Measurements from ENCODE around the gene FBP1. TPM values are rescaled to one million over a fixed set of nuclear protein-coding genes. Genes with fewer than 3 reads are reported as not detected.

FBP1 gene
- total and polyA plus RNA-seq, 2 donors, result 13.6 to 48.6 TPM

DNA sequence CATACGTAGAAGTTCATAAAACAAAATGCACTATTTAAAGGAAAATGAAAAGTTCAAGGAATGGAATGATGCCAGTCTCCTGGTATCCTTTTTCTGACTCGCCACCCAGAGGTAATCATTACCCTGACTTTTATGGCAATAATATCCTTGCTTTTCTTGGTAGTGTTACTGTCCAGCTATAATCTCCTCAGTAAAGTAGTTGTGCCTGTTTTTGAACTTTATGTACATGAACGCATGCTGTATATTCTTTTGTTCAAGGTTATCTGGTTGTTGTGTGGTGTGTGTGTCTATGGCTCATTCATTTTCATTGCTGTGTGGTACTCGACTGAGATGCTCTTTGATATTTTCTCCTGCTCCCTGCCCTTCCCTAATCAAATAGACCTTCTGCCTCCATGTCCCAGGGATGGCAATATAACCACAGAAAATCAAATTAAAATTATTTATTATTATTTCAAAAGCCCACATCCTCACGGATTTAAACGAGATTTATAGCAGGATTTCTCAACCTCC, 29.2 kb upstream of the FBP1 start:
- no peak for DNase-seq (ENCODE audit: extremely low spot score)
- 40% methylated on average over 6 of the region's 6 CpGs for WGBS
- no peaks in the 10 kb centered on the region for H3K4me1 ChIP-seq (ENCODE audit: insufficient read depth)
- no peaks in the 10 kb centered on the region for H3K36me3 ChIP-seq (ENCODE audit: insufficient read depth)
- no peak overlapping the region for H3K4me3 ChIP-seq (ENCODE audit: low read depth, low read length)
- no peak overlapping the region for H3K27ac ChIP-seq (ENCODE audit: low read depth)

DNA sequence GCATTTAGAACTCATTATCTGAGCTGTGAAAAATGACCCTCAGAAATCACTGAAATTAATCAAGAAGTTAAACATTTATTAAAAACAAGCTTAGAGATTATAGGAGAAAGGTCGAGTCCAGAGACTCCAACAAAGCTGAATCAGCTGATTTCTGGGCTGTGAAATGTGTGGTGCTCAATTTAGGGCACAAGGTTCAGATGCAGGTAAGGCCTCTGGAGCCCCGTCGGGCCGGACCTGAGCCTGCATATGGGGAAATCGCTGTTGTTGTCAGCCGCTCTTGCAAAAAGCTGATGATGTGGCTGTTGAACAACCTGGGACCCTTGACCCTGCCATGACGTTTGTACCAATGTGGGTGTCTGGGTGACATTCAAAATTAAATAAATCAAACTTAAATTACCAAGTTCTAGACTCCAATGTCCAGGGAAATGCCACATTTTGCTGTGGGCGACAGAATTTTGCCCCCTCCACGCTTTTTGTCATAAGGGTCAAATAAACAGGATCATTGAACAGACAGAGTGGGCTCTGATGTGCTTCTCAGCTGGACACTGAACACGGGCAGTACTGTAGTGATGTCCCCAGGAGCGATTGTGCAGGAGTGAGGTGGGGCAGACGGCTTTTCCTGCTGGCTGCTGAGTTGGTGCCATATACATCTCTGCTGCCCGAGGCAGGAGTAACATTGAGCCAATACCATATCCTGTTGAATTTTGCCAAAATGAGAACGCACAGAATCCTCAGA, 27.2 kb upstream of the FBP1 start:
- H3K4me1 ChIP-seq (ENCODE audit: insufficient read depth), result no peaks in the 10 kb centered on the region
- H3K27ac ChIP-seq (ENCODE audit: low read depth), result no peak overlapping the region
- no peak for DNase-seq (ENCODE audit: extremely low spot score)
- no peaks in the 10 kb centered on the region for H3K36me3 ChIP-seq (ENCODE audit: insufficient read depth)
- H3K4me3 ChIP-seq (ENCODE audit: low read depth, low read length), result no peak overlapping the region
- 86% methylated on average over 14 of the region's 14 CpGs for WGBS

DNA sequence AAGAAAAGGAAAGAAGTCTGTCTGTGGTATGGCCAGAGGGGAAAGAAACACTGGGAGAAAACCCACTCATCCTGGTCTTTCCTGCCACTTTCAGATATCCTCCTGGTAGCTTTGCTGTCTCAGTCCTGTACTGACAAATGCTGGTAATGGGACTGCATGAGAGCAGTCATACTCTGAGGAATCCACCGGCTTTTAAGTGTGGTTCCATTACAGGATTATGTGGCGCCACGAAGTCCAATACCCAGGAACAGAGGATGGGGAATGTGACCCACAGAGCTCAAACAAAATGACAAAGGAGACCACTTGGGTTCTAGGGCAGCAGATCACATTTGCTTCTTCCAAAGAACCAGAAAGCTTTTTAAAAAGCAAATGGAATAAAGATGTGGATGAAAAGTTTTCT, 26.3 kb upstream of the FBP1 start:
- DNase-seq (ENCODE audit: extremely low spot score), result no peak
- Histone ChIP-seq H3K4me3 (ENCODE audit: low read depth, low read length) (no peak overlapping the region), H3K27ac (ENCODE audit: low read depth) (no peak overlapping the region), H3K36me3 (ENCODE audit: insufficient read depth) (no peaks in the 10 kb centered on the region), H3K4me1 (ENCODE audit: insufficient read depth) (no peaks in the 10 kb centered on the region)
- WGBS, result 76% methylated on average over 3 of the region's 3 CpGs

DNA sequence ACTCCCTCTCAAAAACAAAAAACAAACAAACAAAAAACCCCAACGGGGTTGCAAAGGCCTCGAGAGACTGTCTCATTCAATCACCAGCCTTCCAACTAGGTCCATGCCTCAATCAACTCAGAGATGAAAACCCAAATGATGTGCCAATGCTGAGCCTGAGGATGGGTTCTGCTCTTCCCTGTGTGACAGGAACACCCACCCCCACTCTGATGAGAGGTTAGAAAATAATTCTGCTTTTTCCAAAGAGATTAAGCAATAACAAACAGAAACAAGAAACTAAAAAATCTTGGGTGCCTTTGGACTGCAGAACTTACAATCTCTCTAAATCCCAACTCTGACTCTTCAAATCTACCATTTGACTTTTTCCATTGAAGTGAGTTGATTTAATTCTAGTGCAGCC, 25.5 kb upstream of the FBP1 start:
- Histone ChIP-seq H3K4me1 (ENCODE audit: insufficient read depth) (no peaks in the 10 kb centered on the region), H3K36me3 (ENCODE audit: insufficient read depth) (no peaks in the 10 kb centered on the region), H3K27ac (ENCODE audit: low read depth) (no peak overlapping the region), H3K4me3 (ENCODE audit: low read depth, low read length) (no peak overlapping the region)
- 85% methylated on average over 2 of the region's 2 CpGs for WGBS
- no peak for DNase-seq (ENCODE audit: extremely low spot score)

DNA sequence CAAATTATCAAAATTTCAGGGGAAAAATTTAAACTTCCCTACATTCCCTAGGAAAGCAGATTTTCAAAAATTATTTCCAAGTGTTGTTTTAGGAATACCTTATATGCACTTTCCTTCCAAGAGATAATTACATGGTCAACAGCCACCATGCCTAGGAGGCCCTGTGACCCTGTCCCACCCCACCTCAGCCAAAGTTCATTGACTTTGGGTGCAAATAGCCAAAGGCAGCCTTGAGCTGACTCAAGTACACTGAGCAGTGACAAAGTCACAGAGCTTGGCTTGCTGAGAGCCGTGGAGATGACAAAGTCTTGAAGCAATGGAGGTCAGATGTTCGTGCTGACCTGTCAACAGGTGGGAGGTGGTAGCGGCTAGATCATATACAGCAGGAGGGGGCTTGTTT, 24.3 kb upstream of the FBP1 start:
- Histone ChIP-seq H3K36me3 (ENCODE audit: insufficient read depth) (no peaks in the 10 kb centered on the region), H3K27ac (ENCODE audit: low read depth) (no peak overlapping the region), H3K4me1 (ENCODE audit: insufficient read depth) (no peaks in the 10 kb centered on the region), H3K4me3 (ENCODE audit: low read depth, low read length) (no peak overlapping the region)
- no peak for DNase-seq (ENCODE audit: extremely low spot score)
- 94% methylated on average over 3 of the region's 3 CpGs for WGBS

DNA sequence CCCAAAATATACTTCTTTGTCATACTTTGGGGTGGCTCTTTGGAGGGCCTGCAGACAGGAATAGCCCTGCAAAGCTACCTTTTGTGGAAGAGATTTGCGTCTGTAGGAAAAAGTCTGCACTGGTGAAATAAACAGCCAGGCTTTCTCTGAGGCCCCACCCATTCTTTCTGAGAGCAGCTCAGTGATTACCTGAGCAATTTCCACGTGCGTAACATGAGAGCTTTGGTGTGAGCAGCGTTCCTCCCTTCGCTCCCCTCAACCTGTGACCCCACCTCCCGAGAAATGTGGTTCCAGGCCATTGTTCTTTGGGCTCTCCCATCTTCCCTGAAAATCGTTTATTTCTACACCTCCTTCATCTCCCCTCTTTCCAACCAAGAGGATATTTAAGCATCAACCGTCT, 23.8 kb upstream of the FBP1 start:
- no peaks in the 10 kb centered on the region for H3K4me1 ChIP-seq (ENCODE audit: insufficient read depth)
- H3K27ac ChIP-seq (ENCODE audit: low read depth), result no peak overlapping the region
- 79% methylated on average over 8 of the region's 8 CpGs for WGBS
- no peak overlapping the region for H3K4me3 ChIP-seq (ENCODE audit: low read depth, low read length)
- no peaks in the 10 kb centered on the region for H3K36me3 ChIP-seq (ENCODE audit: insufficient read depth)
- DNase-seq (ENCODE audit: extremely low spot score), result no peak

DNA sequence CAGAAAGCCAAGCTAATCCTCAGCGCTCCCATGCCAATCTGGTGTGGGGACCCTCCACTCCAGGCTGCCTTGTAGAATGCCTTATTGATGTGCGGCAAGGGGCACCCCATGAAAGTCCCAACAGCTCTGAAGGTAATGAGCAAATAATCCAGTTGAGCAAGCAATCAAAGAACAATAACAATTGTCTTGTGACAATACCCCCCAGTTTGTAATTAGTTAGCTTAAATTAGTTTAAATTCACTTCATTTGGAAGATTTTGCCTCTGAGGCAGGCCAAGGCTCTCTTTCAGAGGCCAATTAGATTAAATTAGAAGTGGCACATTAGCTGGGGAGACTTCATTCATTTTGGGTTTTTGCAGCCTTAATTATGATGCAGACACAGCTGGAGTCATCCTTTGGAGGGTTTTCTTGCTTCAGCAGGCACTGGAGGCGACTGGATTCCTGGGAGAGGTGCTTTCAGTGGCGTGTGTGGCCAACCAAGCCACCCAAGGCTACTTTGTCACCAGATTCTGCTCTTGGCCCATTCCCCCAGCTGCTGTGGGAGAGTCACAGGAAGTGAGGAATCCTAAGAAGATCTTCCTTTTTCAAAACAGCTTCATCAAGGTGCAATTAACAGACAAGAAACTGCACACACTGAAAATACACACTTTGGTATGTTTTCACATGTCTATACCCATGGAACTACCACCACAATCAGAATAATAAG, 17.9 kb upstream of the FBP1 start:
- Histone ChIP-seq H3K4me3 (ENCODE audit: low read depth, low read length) (no peak overlapping the region), H3K4me1 (ENCODE audit: insufficient read depth) (no peaks in the 10 kb centered on the region), H3K36me3 (ENCODE audit: insufficient read depth) (no peaks in the 10 kb centered on the region), H3K27ac (ENCODE audit: low read depth) (no peak overlapping the region)
- WGBS, result 84% methylated on average over 4 of the region's 4 CpGs
- no peak for DNase-seq (ENCODE audit: extremely low spot score)

DNA sequence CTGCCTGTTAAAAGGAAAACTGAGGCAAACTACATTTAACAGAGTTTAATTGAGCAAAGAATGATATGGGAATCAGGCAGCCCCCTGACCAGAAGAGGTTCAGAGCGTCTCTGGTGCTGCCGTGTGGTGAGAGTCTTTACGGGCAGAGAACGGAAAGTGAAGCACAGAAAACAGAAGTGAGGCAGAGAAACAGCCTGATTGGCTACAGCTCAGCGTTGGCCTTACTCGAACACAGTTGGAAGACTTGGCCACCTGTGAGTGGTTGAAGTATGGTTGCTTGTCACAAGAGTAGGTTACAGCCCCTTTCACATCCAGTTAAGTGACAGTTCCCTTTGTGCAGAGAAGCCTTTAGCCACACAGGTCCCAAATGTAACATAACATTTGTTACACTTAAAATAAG, 16.9 kb upstream of the FBP1 start:
- H3K27ac ChIP-seq (ENCODE audit: low read depth), result no peak overlapping the region
- no peaks in the 10 kb centered on the region for H3K4me1 ChIP-seq (ENCODE audit: insufficient read depth)
- H3K36me3 ChIP-seq (ENCODE audit: insufficient read depth), result no peaks in the 10 kb centered on the region
- DNase-seq (ENCODE audit: extremely low spot score), result no peak
- 17% methylated on average over 6 of the region's 6 CpGs for WGBS
- no peak overlapping the region for H3K4me3 ChIP-seq (ENCODE audit: low read depth, low read length)

DNA sequence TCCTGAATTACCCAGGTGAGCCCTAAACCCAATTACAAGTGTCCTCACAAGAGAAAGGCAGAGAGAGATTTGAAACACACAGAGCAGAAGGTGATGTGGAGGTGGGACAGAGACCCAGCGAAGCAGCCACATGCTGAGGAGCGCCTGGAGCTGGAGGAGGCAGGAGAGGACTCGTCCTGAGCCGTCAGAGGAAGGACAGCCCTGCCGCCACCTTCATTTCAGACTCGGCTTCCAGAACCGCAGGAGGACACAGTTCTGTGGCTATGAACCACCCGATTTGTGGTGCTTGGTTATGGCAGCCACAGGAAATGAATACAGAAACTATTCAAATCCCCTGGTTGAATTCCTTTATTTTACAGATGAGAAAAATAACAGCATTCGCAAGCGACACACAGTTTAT, 16.4 kb upstream of the FBP1 start:
- no peak for DNase-seq (ENCODE audit: extremely low spot score)
- Histone ChIP-seq H3K4me1 (ENCODE audit: insufficient read depth) (no peaks in the 10 kb centered on the region), H3K27ac (ENCODE audit: low read depth) (no peak overlapping the region), H3K36me3 (ENCODE audit: insufficient read depth) (no peaks in the 10 kb centered on the region), H3K4me3 (ENCODE audit: low read depth, low read length) (no peak overlapping the region)
- 66% methylated on average over 10 of the region's 10 CpGs for WGBS

DNA sequence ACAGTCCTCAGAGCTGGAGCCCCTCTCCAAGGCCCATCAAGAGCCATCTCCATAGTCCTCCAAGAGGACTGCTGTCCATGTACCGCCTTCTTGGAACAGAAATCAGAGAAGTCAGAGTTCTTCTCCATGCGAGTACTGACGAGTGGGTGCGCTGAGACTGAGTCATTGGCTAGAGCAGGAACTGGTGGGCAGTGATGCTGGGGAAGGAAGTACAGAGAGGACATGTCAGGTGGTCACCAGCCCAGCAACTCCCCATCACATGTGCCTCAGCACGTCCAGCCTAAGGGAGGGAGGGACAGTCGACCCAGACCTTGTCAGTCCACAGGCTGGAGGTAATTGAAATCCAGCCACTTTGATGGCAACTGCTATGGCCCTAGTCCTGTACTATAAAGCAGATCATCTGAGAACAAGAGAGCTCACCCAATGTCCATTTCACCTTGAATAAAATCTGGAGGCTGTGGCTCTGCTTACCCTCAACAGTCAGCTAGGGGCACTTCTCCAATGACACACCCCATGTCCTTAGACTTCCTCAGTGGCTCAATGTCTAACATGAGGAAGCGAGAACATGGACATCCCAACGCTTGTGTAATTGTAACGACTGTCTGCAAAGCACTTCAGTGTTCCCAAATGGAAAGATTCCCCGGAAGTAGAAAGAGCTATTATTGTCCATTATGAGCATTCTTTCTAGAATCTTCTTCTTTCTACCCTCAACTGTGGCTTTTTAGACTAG, 15.0 kb upstream of the FBP1 start:
- Histone ChIP-seq H3K36me3 (ENCODE audit: insufficient read depth) (no peaks in the 10 kb centered on the region), H3K4me1 (ENCODE audit: insufficient read depth) (no peaks in the 10 kb centered on the region), H3K4me3 (ENCODE audit: low read depth, low read length) (no peak overlapping the region), H3K27ac (ENCODE audit: low read depth) (no peak overlapping the region)
- 80% methylated on average over 10 of the region's 10 CpGs for WGBS
- no peak for DNase-seq (ENCODE audit: extremely low spot score)

DNA sequence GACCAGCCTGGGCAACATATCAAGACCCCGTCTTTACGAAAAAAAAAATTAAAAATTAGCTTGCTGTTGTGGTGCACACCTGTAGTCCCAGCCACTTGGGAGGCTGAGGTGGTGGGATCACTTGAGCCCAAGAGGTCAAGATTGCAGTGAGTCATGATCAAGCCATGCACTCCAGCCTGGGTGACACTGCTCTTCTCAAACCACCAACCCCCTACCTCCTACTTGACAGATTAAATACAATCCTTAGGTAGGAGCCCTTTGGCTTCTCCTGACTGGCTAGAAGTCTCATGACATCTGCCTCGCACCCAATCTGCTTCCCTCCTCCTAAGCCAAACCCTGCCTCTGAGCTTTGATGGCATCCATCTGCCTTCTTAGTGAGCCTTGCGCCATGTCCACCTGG, 11.6 kb upstream of the FBP1 start:
- Histone ChIP-seq H3K4me3 (ENCODE audit: low read depth, low read length) (no peak overlapping the region), H3K4me1 (ENCODE audit: insufficient read depth) (no peaks in the 10 kb centered on the region), H3K27ac (ENCODE audit: low read depth) (no peak overlapping the region), H3K36me3 (ENCODE audit: insufficient read depth) (no peaks in the 10 kb centered on the region)
- no peak for DNase-seq (ENCODE audit: extremely low spot score)
- 98% methylated on average over 4 of the region's 4 CpGs for WGBS

DNA sequence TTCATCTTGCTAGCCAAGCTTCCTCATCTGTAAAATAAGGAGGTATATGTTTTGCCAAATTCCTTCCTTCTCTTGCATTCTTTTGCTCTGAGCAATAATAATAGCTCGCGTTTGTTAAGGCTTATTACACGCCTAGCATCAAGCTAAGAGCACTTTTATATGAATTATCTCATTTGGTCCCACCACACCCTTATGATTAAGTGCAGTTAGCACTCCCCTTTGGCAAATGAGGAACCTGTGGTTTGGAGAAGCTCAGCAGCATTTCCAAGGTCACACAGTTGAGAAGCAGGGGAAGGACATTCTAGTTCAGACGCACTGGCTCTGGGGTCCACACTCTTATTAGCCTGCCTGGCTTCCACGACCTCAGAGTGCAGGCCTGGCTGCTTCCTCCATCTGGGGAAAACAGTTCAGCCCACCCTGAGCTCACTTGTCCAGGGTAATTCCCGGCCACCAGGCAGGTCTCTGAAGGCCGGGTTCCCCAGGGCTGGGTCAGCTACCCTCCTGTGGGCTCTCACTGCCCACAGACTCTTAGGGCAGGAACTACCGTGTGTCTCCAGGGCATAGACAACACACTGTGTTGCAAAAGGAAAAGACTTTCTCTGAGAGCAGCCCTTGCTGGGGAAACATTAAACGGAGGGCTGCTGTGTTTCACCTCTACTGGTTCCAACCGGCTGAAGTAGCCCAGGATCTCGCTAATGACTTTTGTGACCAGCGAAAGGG, 9.9 kb upstream of the FBP1 start:
- no peaks in the 10 kb centered on the region for H3K36me3 ChIP-seq (ENCODE audit: insufficient read depth)
- H3K4me3 ChIP-seq (ENCODE audit: low read depth, low read length), result no peak overlapping the region
- no peaks in the 10 kb centered on the region for H3K4me1 ChIP-seq (ENCODE audit: insufficient read depth)
- DNase-seq (ENCODE audit: extremely low spot score), result no peak
- 68% methylated on average over 12 of the region's 12 CpGs for WGBS
- H3K27ac ChIP-seq (ENCODE audit: low read depth), result no peak overlapping the region

DNA sequence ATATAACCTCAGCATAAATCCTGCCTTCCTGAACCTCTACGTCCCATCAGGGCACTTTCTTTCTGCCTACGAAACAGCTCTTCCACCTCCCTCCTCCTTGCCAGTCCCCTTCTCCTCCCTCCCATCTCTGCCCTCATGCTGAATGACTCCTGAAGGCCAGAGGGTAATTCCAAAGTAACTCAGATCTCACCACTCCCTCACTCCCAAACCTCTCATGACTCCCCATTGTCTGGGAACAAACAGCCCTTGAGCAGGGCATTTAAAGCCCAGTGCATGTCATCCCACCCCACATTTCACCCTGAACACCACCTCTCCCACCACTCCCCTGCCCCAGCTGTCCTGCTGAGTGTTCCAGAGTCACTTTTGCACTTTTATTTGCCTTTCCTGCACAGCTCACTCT, 8.9 kb upstream of the FBP1 start:
- DNase-seq (ENCODE audit: extremely low spot score), result no peak
- Histone ChIP-seq H3K36me3 (ENCODE audit: insufficient read depth) (no peaks in the 10 kb centered on the region), H3K4me3 (ENCODE audit: low read depth, low read length) (no peak overlapping the region), H3K27ac (ENCODE audit: low read depth) (no peak overlapping the region), H3K4me1 (ENCODE audit: insufficient read depth) (no peaks in the 10 kb centered on the region)
- 87% methylated on average over 2 of the region's 2 CpGs for WGBS

All from urinary bladder (tissue), 4 donors.